Measurements from ENCODE around the gene IL2.
A peak's percentile ranks its signal among the peaks of the same experiment; 100 is the strongest.

IL2 gene

GRCh38 chr4:122434285-122434684 lies 22.2 kb downstream of the IL2 start:
- no peaks in the 10 kb centered on the region for H3K9me3 ChIP-seq (ENCODE audit: severe bottlenecking)
- no peak for DNase-seq

GRCh38 chr4:122431351-122431750 lies 25.2 kb downstream of the IL2 start:
- no peaks in the 10 kb centered on the region for H3K9me3 ChIP-seq (ENCODE audit: severe bottlenecking)
- no peak overlapping the region for H3K4me3 ChIP-seq (ENCODE audit: low read depth, low read length)
- DNase-seq = no peak
- H3K36me3 ChIP-seq = no peaks in the 10 kb centered on the region
- no peak for TF ChIP-seq CTCF (IDR thresholded peaks at IDR 0.05; ENCODE audit: low read depth, low read length)
- H3K27me3 ChIP-seq (ENCODE audit: insufficient read depth, low read depth, severe bottlenecking) = no peaks in the 10 kb centered on the region
- H3K27ac ChIP-seq = no peak overlapping the region

More at GRCh38 chr4:122434285-122434684, 22.2 kb downstream of the IL2 start:
- Histone ChIP-seq H3K36me3 (no peaks in the 10 kb centered on the region), H3K27ac (no peak overlapping the region), H3K27me3 (ENCODE audit: insufficient read depth, low read depth, severe bottlenecking) (no peaks in the 10 kb centered on the region), H3K4me3 (ENCODE audit: low read depth, low read length) (no peak overlapping the region)
- no peak for TF ChIP-seq CTCF (IDR thresholded peaks at IDR 0.05; ENCODE audit: low read depth, low read length)

GRCh38 chr4:122423246-122423645 lies 33.3 kb downstream of the IL2 start:
- TF ChIP-seq CTCF (IDR thresholded peaks at IDR 0.05; ENCODE audit: low read depth, low read length) = no peak
- H3K27me3 ChIP-seq (ENCODE audit: insufficient read depth, low read depth, severe bottlenecking) = no peaks in the 10 kb centered on the region
- no peak overlapping the region for H3K4me3 ChIP-seq (ENCODE audit: low read depth, low read length)
- no peak overlapping the region for H3K27ac ChIP-seq
- no peak for DNase-seq
- H3K9me3 ChIP-seq (ENCODE audit: severe bottlenecking) = no peaks in the 10 kb centered on the region
- H3K36me3 ChIP-seq = no peaks in the 10 kb centered on the region

- Histone ChIP-seq H3K9me3 (ENCODE audit: severe bottlenecking) (no peaks in the 10 kb centered on the region), H3K36me3 (no peaks in the 10 kb centered on the region), H3K27ac (no peak overlapping the region), H3K4me3 (ENCODE audit: low read depth, low read length) (no peak overlapping the region), H3K27me3 (ENCODE audit: insufficient read depth, low read depth, severe bottlenecking) (no peaks in the 10 kb centered on the region)
- no peak for TF ChIP-seq CTCF (IDR thresholded peaks at IDR 0.05; ENCODE audit: low read depth, low read length)
- DNase-seq = no peak
These were observed 44.0 kb downstream of the IL2 start for GRCh38 chr4:122412547-122412946.

- no peak for TF ChIP-seq CTCF (IDR thresholded peaks at IDR 0.05; ENCODE audit: low read depth, low read length)
- H3K4me3 ChIP-seq (ENCODE audit: low read depth, low read length) = no peak overlapping the region
- no peaks in the 10 kb centered on the region for H3K27me3 ChIP-seq (ENCODE audit: insufficient read depth, low read depth, severe bottlenecking)
- H3K9me3 ChIP-seq (ENCODE audit: severe bottlenecking) = no peaks in the 10 kb centered on the region
- DNase-seq = peak; percentile 42
- H3K36me3 ChIP-seq = no peaks in the 10 kb centered on the region
- H3K27ac ChIP-seq = no peak overlapping the region
These were observed 52.7 kb downstream of the IL2 start for GRCh38 chr4:122403861-122404260.
